Measurements from ENCODE around the gene OXGR1. TPM values are rescaled to one million over a fixed set of nuclear protein-coding genes. Genes with fewer than 3 reads are reported as not detected.
"Not testable (repeated sequence)": the region's sequence is repeated elsewhere in the genome, so short reads cannot be mapped to it uniquely, and the experiment has no call there.

The OXGR1 gene
- total RNA-seq, 2 experiments from 2014 or later = not detected

DNA sequence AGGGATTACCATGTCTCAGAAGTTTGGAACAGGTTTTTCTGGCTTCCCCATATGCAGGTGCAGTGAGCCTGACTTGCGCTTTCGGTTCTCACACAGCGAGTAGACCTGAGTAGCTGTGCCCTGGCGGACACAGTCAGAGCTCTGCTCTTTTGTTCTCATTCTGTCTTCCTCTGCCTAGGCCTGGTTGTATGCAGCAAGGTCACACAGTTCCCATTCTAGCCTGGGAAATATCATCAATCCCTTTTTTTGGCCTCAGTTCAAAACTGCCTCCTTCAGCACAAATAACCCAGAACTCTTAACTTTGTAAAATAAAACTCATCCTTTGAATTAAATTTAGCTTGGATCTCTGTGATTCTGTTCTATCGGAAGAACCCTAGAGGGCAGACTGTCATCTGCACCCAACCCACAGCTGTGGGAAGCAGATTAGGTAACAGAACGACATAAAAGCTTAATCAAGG, 10.2 kb downstream of the OXGR1 start:
- H3K9me3 Mint-ChIP-seq = no peaks in the 10 kb centered on the region
- intact Hi-C loops (cut with DNase I, micrococcal nuclease) = no loop called here
- CTCF ChIA-PET = no interaction called here
- peaks cover 21% of the 10 kb centered on the region for H3K4me1 Mint-ChIP-seq (ENCODE audit: low read depth)
- POLR2A ChIA-PET = no interaction called here
- H3K4me3 Mint-ChIP-seq = no peak overlapping the region
- ATAC-seq (ENCODE audit: poor library complexity) (no peak), DNase-seq (peak in 3 of 14 experiments; percentile 4 to 23 (median 13))
- no peaks in the 10 kb centered on the region for H3K4me1 ChIP-seq (ENCODE audit: insufficient read depth, low read length)
- no peak overlapping the region for H3K27ac ChIP-seq (ENCODE audit: low read depth in 1 of 2, low read length in 2 of 2)
- H3K4me3 ChIP-seq (ENCODE audit: low read length) = no peak overlapping the region
- H3K36me3 Mint-ChIP-seq (ENCODE audit: low read depth) = no peaks in the 10 kb centered on the region
- no peaks in the 10 kb centered on the region for H3K9me3 ChIP-seq (ENCODE audit: control insufficient read depth in 1 of 2, insufficient read depth in 1 of 2, low read length in 2 of 2)
- H3K27me3 Mint-ChIP-seq = peaks cover 18% of the 10 kb centered on the region
- TF ChIP-seq, protein P1, sequence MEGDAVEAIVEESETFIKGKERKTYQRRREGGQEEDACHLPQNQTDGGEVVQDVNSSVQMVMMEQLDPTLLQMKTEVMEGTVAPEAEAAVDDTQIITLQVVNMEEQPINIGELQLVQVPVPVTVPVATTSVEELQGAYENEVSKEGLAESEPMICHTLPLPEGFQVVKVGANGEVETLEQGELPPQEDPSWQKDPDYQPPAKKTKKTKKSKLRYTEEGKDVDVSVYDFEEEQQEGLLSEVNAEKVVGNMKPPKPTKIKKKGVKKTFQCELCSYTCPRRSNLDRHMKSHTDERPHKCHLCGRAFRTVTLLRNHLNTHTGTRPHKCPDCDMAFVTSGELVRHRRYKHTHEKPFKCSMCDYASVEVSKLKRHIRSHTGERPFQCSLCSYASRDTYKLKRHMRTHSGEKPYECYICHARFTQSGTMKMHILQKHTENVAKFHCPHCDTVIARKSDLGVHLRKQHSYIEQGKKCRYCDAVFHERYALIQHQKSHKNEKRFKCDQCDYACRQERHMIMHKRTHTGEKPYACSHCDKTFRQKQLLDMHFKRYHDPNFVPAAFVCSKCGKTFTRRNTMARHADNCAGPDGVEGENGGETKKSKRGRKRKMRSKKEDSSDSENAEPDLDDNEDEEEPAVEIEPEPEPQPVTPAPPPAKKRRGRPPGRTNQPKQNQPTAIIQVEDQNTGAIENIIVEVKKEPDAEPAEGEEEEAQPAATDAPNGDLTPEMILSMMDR (IDR thresholded peaks at IDR 0.05) = no peak
- no peak overlapping the region for H3K27ac Mint-ChIP-seq
- H3K27me3 ChIP-seq (ENCODE audit: control insufficient read depth in 1 of 2, insufficient read depth in 2 of 2, low read length in 2 of 2) = no peaks in the 10 kb centered on the region
- no peaks in the 10 kb centered on the region for H3K36me3 ChIP-seq (ENCODE audit: insufficient read depth, low read length)

DNA sequence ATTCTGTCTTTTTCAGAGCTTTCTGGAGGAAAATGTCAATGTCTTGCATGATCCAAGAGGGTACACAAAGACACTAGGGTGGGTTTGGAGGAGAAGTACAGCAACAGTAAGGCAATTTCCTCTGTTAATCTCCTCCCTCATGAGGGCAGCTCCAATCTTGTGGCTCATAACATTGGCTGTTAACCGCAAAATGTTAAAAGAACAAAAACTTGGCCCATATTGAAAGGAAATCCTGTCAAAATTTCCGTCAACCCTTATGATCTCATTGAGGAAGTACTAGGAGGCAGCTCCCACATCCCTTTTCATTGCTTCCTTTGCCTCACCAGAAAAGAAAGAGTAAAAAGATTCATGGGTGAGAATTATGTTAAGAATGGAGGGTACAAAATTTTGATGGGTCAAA, 11.6 kb downstream of the OXGR1 start:
- H3K9me3 ChIP-seq (ENCODE audit: control insufficient read depth in 1 of 2, insufficient read depth in 1 of 2, low read length in 2 of 2) = no peaks in the 10 kb centered on the region
- no peak overlapping the region for H3K27ac Mint-ChIP-seq
- no peaks in the 10 kb centered on the region for H3K4me1 ChIP-seq (ENCODE audit: insufficient read depth, low read length)
- peaks cover 21% of the 10 kb centered on the region for H3K4me1 Mint-ChIP-seq (ENCODE audit: low read depth)
- H3K9me3 Mint-ChIP-seq = peaks cover 2% of the 10 kb centered on the region
- DNase-seq (peak in 1 of 14 experiments; percentile 19), ATAC-seq (ENCODE audit: poor library complexity) (no peak)
- H3K36me3 ChIP-seq (ENCODE audit: insufficient read depth, low read length) = no peaks in the 10 kb centered on the region
- TF ChIP-seq, protein P1 (IDR thresholded peaks at IDR 0.05) = no peak
- POLR2A ChIA-PET = no interaction called here
- intact Hi-C loops (cut with DNase I, micrococcal nuclease) = no loop called here
- no peak overlapping the region for H3K4me3 ChIP-seq (ENCODE audit: low read length)
- CTCF ChIA-PET = no interaction called here
- no peaks in the 10 kb centered on the region for H3K27me3 ChIP-seq (ENCODE audit: control insufficient read depth in 1 of 2, insufficient read depth in 2 of 2, low read length in 2 of 2)
- H3K36me3 Mint-ChIP-seq (ENCODE audit: low read depth) = no peaks in the 10 kb centered on the region
- H3K27me3 Mint-ChIP-seq = peaks cover 14% of the 10 kb centered on the region
- no peak overlapping the region for H3K27ac ChIP-seq (ENCODE audit: low read depth in 1 of 2, low read length in 2 of 2)
- H3K4me3 Mint-ChIP-seq = no peak overlapping the region

DNA sequence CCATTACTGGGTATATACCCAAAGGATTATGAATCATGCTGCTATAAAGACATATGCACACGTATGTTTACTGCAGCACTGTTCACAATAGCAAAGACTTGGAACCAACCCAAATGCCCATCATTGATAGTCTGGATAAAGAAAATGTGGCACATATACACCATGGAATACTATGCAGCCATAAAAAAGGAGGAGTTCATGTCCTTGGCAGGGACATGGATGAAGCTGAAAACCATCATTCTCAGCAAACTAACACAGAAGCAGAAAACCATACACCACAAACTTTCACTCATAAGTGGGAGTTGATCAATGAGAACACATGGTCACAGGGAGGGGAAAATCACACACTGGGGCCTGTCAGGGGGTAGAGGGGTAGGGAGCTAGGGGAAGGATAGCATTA, 14.4 kb downstream of the OXGR1 start:
- H3K27ac Mint-ChIP-seq; H3K27me3 ChIP-seq (ENCODE audit: control insufficient read depth in 1 of 2, insufficient read depth in 2 of 2, low read length in 2 of 2); H3K36me3 ChIP-seq (ENCODE audit: insufficient read depth, low read length); H3K36me3 Mint-ChIP-seq (ENCODE audit: low read depth); POLR2A ChIA-PET; H3K4me3 Mint-ChIP-seq; H3K9me3 ChIP-seq (ENCODE audit: control insufficient read depth in 1 of 2, insufficient read depth in 1 of 2, low read length in 2 of 2); H3K27ac ChIP-seq (ENCODE audit: low read depth in 1 of 2, low read length in 2 of 2); DNase-seq; H3K4me1 ChIP-seq (ENCODE audit: insufficient read depth, low read length); CTCF ChIA-PET; ATAC-seq (ENCODE audit: poor library complexity); H3K9me3 Mint-ChIP-seq; intact Hi-C loops (cut with DNase I, micrococcal nuclease); H3K4me3 ChIP-seq (ENCODE audit: low read length): not testable (repeated sequence)
- Mint-ChIP-seq H3K27me3 (peaks cover 25% of the 10 kb centered on the region), H3K4me1 (ENCODE audit: low read depth) (peaks cover 21% of the 10 kb centered on the region)

DNA sequence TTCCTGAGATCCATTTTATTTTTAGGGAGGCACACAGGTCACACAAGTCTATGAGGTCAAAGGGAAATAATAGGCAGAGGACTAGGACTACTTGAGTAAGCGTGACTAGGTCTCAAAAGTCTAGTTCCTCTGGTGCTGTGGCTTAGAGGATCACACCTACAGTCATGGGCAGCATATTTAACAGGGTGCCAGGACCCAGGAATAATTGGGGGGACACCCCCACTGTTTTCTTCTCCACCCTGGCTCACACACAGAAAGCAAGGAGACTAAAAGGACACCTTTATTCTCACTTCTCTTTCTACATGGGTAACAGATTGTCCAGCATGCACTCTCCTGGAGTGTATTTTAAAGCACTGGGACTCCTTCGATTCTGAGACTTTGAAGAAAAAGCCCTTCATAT, 26.2 kb downstream of the OXGR1 start:
- Histone ChIP-seq H3K27me3 (ENCODE audit: control insufficient read depth in 1 of 2, insufficient read depth in 2 of 2, low read length in 2 of 2) (no peaks in the 10 kb centered on the region), H3K9me3 (ENCODE audit: control insufficient read depth in 1 of 2, insufficient read depth in 1 of 2, low read length in 2 of 2) (peaks cover 15 to 46% of the 10 kb centered on the region in 2 experiments), H3K36me3 (ENCODE audit: insufficient read depth, low read length) (no peaks in the 10 kb centered on the region), H3K4me3 (ENCODE audit: low read length) (no peak overlapping the region), H3K4me1 (ENCODE audit: insufficient read depth, low read length) (no peaks in the 10 kb centered on the region), H3K27ac (ENCODE audit: low read depth in 1 of 2, low read length in 2 of 2) (no peak overlapping the region)
- no peaks in the 10 kb centered on the region for H3K4me1 Mint-ChIP-seq (ENCODE audit: low read depth)
- DNase-seq (no peak), ATAC-seq (ENCODE audit: poor library complexity) (no peak)
- ChIA-PET CTCF (no interaction called here), POLR2A (no interaction called here)
- peaks cover 7% of the 10 kb centered on the region for H3K9me3 Mint-ChIP-seq
- intact Hi-C loops (cut with DNase I, micrococcal nuclease) = no loop called here
- TF ChIP-seq, protein P1 (IDR thresholded peaks at IDR 0.05) = no peak
- H3K36me3 Mint-ChIP-seq (ENCODE audit: low read depth) = no peaks in the 10 kb centered on the region
- peaks cover 6% of the 10 kb centered on the region for H3K27me3 Mint-ChIP-seq
- no peak overlapping the region for H3K27ac Mint-ChIP-seq
- no peak overlapping the region for H3K4me3 Mint-ChIP-seq
